Right kidney (tissue), 1 donor: ENCODE measurements around the gene ELL3.

Experiments
- DNase-seq: peaks from one replicate; pipeline ENCODE4 v3.0.0-alpha.2; 2016

ELL3 gene

DNA sequence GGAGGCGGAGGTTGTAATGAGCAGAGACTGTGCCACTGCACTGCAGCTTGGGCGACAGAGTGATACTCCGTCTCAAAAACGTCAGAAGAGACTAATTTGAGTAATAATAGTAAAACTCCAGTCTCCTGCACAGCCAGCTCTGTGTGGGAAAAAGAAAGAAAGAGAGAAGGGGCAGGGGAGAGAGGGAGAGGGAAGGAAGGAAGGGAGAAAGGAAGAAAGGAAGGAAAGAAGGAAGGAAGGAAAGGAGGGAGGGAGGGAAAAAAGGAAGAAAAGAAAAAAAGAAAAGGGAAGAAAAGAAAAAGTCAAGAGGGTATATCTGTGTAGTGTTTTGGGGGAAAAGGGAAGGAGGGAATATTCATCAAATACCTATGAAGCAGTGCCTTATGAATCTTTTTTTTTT lies 53.6 kb downstream of the ELL3 start:
- DNase-seq, result no peak
